GM18867 (cell line): ENCODE results near the gene USHBP1.

ENCODE experiments used
- ATAC-seq: cut with Tn5 transposase; IDR thresholded peaks from one replicate; pipeline ENCODE4 v1.9.1; 2021; ENCODE audit warnings: mild to moderate bottlenecking, moderate library complexity; ENCODE audit not compliant: unreplicated experiment

USHBP1 gene

GRCh38 chr19:17214508-17215126, 49.9 kb downstream of the USHBP1 start:
- no peak for ATAC-seq

GRCh38 chr19:17213334-17213733, 51.2 kb downstream of the USHBP1 start:
- ATAC-seq, result no peak

GRCh38 chr19:17211547-17212446, 52.7 kb downstream of the USHBP1 start:
- no peak for ATAC-seq

GRCh38 chr19:17210296-17210695, 54.2 kb downstream of the USHBP1 start:
- ATAC-seq, result no peak

- peak; percentile 56 for ATAC-seq
Measured at GRCh38 chr19:17209126-17210036, 55.2 kb downstream of the USHBP1 start.

- no peak for ATAC-seq
Measured at GRCh38 chr19:17206736-17207581, 57.6 kb downstream of the USHBP1 start.

- no peak for ATAC-seq
Measured at GRCh38 chr19:17205237-17206140, 59.1 kb downstream of the USHBP1 start.

- ATAC-seq, result no peak
Measured at GRCh38 chr19:17202713-17203112, 61.8 kb downstream of the USHBP1 start.

- no peak for ATAC-seq
Measured at GRCh38 chr19:17202249-17202648, 62.3 kb downstream of the USHBP1 start.

GRCh38 chr19:17200408-17201079, 64.0 kb downstream of the USHBP1 start:
- no peak for ATAC-seq
